Dedifferentiated amniotic fluid mesenchymal stem cell (primary cell): Measurements from ENCODE around the gene HMX1.

Experiments
- DNase-seq: peaks from one replicate; pipeline ENCODE4 v3.0.0-alpha.2; 2016; ENCODE audit errors: extremely low spot score

The HMX1 gene

GRCh38 chr4:8819473-8820177 lies 52.0 kb downstream of the HMX1 start:
- DNase-seq = no peak

GRCh38 chr4:8819019-8819418 lies 52.6 kb downstream of the HMX1 start:
- no peak for DNase-seq

- DNase-seq = no peak
These were observed 53.4 kb downstream of the HMX1 start for GRCh38 chr4:8818063-8818881.

GRCh38 chr4:8817813-8818062 lies 53.9 kb downstream of the HMX1 start:
- no peak for DNase-seq

GRCh38 chr4:8817096-8817812 lies 54.4 kb downstream of the HMX1 start:
- DNase-seq = no peak
